CD1c-positive myeloid dendritic cell (primary cell): Measurements from ENCODE around the gene POLD4.

Source experiments
- DNase-seq: peaks from one replicate; pipeline ENCODE4 v3.0.0-alpha.2; 2016; ENCODE audit errors: extremely low spot score

The POLD4 gene

DNA sequence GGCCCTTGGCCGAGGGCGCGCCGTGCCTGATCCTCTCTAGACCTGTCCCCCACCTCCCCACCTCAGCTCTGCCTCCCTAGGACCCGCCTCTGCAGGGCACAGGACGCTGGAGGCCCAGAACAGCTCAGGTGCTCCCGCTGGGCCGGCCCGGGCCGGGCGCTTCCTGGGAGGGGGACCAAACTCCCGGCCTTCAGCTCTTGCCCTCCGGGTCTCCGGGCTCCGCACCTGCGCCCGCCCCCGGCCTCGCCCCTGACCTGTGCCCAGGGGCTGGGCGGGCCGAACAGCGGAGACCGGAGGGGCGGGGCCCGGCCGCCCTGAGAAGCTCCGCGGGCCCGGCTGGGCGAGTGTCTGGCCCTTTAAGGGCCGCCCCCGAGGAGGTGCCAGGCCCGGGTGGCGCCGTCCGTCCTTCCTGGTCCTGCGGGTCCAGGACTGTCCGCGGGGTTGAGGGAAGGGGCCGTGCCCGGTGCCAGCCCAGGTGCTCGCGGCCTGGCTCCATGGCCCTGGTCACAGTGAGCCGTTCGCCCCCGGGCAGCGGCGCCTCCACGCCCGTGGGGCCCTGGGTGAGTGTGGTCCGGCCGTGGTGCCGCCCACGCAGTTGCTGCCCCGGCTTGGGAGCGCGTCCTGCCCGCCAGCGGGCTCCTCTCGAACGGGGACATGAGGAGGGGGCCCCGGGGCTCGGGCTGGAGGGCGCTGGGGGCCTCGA lies 50.1 kb downstream of the POLD4 start, which contains the start of gene SSH3:
Gene SSH3, plus strand, starts transcription at position 399 of the 703 bp plus-strand sequence. Its CDS starts 96 bp downstream, at position 495.
- peak; percentile 59 for DNase-seq

DNA sequence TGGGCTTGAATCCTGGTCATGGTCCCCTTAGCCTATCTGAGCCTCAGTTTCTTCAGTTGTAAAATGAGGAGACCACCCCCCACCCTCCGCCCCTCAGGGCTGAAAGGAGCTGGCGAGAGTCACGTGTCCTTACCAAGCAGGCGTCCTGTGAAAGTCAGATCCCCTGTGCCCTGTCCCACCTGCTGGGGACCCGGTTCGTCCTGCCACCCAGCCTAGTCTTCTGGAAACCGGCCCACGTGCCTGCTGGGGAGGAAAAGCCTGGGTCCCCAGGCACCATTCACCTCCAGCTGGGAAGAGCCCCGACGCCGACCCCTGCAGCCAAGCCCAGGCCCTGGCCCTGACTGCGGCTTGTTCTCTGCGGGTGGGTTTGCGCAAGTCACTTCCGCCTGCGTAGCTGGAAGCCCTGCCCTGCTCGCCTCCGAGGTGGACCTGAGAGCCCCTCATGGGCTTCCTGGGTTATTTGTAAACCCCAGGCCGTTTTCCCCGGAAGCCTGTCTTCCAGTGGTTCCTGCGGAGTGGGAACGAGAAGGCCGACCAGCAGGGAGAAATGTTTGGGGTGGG lies 50.7 kb downstream of the POLD4 start:
- peak; percentile 56 for DNase-seq

DNA sequence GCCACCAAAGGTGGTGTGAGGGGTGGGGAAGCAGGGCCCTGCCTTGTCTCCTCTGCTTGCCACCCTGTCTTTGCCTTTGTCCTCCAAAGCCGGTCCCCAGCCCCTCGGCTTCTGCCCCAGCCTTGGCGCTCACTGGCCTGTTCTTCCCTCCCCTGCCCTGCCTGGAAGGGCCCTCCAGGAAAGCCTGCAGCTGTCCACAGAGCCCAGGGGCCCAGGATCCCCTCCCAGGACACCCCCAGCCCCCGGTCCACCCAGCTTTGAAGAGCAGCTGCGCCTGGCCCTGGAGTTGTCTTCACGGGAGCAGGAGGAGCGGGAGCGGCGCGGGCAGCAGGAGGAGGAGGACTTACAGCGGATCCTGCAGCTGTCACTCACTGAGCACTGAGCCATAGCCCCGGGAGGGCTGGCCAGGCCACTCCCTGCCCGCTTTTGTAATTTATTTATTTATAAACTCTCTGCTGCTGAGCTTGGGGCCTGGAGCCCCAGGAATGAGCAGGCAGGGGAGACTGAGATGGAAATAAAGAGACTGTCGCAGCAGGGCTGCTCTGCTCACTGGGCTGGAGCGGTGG lies 51.3 kb downstream of the POLD4 start:
- DNase-seq: peak; percentile 32

DNA sequence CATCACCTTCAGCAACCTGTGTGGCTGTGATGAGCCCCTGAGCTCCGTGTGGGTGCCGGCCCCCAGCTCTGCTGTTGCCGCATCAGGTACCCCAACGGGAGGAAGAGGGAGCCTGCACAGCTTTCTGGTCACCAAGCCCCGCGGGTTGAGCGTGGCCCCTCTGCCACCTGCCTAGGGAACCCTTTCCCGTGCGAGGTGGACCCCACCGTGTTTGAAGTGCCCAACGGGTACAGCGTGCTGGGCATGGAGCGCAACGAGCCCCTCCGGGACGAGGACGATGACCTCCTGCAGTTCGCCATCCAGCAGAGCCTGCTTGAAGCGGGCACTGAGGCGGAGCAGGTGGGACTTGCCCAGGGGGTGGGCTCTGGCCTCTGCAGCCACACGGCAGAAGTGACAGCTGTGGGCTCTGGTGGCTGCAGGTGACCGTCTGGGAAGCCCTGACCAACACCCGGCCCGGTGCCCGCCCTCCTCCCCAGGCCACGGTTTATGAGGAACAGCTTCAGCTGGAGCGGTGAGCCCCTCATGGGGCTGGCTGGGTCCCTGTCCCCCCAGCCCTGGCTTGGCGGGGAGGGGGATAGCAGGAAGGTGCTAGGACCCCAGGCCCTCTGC lies 51.9 kb downstream of the POLD4 start:
- DNase-seq: no peak
